Measurements from ENCODE around the gene RGPD8.

DNA sequence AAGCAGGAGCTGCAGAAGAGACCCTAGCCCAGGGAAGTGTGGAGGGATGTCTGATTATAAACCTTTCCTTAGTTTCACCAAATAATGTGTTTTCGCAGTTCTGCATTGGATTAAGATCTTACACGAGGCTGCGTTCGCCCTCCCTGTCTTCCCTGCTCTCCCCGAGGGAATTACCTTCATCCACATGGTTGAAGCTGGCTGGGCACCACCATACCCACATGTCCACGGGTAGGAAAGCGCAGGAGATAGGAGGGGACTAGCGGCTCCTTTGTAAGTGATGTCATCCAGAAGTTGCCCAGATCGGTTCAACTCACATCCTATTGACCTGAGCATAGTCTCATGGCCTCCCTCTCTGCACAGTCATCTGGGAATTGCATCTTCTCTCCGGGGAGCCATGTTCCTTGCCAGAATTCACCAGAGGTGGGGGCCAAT, 49.6 kb upstream of the RGPD8 start:
- TF ChIP-seq, protein P1, sequence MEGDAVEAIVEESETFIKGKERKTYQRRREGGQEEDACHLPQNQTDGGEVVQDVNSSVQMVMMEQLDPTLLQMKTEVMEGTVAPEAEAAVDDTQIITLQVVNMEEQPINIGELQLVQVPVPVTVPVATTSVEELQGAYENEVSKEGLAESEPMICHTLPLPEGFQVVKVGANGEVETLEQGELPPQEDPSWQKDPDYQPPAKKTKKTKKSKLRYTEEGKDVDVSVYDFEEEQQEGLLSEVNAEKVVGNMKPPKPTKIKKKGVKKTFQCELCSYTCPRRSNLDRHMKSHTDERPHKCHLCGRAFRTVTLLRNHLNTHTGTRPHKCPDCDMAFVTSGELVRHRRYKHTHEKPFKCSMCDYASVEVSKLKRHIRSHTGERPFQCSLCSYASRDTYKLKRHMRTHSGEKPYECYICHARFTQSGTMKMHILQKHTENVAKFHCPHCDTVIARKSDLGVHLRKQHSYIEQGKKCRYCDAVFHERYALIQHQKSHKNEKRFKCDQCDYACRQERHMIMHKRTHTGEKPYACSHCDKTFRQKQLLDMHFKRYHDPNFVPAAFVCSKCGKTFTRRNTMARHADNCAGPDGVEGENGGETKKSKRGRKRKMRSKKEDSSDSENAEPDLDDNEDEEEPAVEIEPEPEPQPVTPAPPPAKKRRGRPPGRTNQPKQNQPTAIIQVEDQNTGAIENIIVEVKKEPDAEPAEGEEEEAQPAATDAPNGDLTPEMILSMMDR (IDR thresholded peaks at IDR 0.05 in 4 of 5, conservative IDR thresholded peaks at IDR 0.05 in 1 of 5): no peak
- no peak for TF ChIP-seq POLR2A (IDR thresholded peaks at IDR 0.05)
